HG03571 (cell line): ENCODE data around the gene VEZF1.

Source experiments
- ATAC-seq: cut with Tn5 transposase; IDR thresholded peaks from one replicate; pipeline ENCODE4 v1.9.1; 2021; ENCODE audit not compliant: unreplicated experiment

VEZF1 gene, protein sequence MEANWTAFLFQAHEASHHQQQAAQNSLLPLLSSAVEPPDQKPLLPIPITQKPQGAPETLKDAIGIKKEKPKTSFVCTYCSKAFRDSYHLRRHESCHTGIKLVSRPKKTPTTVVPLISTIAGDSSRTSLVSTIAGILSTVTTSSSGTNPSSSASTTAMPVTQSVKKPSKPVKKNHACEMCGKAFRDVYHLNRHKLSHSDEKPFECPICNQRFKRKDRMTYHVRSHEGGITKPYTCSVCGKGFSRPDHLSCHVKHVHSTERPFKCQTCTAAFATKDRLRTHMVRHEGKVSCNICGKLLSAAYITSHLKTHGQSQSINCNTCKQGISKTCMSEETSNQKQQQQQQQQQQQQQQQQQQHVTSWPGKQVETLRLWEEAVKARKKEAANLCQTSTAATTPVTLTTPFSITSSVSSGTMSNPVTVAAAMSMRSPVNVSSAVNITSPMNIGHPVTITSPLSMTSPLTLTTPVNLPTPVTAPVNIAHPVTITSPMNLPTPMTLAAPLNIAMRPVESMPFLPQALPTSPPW

DNA sequence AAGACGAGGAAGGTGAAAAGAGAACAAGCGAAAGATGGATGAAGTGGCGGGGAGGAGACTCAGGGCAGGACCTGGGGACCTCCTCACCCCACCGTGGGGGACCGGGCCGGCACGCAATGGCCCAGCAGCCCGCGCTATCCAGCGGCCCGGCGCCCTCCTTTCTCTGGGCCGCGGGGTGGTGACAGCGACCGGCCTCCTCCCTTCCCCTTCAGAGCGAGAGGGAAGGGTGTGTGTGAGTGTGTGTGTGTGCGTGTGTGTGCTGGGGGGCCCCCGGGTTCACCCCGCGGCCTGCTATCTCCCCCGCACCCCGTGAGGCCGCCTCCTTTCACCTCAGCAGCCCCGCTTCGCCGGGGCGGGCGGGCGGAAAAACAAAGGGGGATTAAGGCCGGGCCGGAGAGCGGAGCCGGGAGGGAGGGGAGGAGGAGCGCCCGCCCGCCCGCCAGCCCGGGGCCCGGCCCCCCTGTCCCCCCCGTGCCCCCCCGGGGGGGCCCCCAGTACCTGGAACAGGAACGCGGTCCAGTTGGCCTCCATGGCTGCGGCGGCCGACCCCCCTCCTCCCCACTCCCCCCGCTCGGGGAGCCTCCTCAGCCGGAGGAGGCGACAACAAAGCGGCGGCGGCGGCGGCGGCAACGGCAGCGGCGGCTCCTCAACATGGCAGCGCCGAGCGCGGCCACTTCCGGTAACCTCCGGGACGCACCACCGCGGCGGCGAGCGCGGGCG lies at the start of gene VEZF1:
Gene VEZF1 (minus strand): TSS at position 674 of the 720 bp plus-strand sequence. CDS start 143 bp downstream, at position 531.
- peak; percentile 56 for ATAC-seq

DNA sequence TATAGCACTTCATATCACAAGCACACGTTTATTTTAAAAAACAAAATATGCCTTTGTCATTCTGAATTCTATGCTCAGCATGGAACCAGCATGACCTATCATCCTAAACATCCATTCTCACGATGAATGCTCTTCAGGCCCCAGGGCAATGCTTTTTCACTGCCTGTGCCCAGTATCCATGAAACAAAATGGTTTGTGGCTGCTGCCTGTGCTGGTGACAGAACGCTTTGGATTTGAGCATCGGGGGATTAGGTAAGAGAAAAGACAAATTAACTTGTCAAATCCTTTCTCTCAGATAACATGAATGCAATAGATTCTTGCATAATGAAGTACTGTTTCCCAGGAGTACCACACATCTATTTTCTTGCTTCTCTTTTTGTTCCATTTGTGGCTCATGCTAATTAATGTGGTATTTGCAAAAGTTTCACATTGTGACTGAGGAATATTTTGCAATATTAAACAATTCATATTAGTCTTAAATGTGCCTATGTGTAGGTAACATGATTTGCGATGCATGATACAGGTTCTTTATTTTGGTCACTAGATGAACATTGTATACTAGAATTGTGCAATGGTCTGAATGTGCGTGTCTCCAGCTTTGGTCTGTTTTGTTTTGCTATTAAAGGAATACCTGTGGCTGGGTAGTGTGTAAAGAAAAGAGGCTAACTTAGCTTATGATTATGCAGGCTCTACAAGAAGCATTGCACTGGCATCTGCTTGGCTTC lies 44.8 kb upstream of the VEZF1 start:
- no peak for ATAC-seq

DNA sequence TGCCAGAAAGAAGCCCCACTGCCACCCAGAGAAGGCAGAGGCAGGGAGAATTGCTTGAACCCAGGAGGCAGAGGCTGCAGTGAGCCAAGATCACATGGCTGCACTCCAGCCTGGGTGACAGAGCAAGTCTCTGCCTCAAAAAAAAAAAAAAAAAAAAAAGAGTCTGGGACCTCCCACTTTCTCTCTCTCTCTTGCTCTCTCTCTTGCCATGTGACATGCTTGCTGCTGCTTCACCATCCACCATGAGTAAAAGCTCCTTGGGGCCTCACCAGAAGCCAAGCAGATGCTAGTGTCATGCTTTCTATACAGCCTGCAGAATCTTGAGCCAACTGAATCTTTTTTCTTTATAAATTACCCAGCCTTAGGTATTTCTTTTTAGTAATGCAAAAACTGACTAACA lies 40.5 kb upstream of the VEZF1 start:
- ATAC-seq, result no peak

DNA sequence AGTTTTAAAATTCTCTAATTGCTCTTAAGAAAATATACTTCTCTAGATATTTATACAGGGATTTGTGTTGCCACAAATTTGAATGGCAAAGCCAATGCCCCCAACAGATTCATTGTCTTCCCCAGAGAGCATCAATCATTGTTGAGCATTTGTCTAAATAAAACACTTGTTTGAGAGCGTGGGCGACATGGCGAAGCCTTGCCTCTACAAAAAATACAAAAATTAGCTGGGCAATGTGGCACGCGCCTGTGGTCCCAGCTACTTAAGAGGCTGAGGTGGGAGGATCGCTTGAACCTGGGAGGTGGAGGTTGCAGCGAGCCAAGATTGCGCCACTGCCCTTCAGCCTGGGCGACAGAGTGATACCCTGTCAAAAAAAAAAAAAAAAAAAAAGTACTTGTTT lies 32.3 kb upstream of the VEZF1 start:
- ATAC-seq, result no peak

DNA sequence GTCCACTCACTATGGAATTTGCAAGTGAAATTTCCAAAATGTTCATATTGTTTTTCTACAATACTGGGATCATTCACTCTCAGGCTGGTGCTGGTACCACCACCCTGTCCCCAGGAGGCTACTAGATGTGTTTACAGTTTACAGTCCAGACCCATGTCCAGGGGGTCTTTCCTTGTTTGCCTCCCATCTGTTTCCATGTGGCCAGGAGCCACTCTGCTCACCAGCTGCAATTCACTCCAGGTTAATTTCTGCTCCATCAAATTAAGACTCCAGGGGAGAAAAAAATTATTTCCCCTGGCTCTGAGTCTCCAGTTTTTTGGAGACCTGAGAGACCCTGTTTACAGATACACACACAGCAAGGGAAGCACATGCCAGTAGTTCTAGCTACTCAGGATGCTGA lies 31.5 kb upstream of the VEZF1 start:
- no peak for ATAC-seq

DNA sequence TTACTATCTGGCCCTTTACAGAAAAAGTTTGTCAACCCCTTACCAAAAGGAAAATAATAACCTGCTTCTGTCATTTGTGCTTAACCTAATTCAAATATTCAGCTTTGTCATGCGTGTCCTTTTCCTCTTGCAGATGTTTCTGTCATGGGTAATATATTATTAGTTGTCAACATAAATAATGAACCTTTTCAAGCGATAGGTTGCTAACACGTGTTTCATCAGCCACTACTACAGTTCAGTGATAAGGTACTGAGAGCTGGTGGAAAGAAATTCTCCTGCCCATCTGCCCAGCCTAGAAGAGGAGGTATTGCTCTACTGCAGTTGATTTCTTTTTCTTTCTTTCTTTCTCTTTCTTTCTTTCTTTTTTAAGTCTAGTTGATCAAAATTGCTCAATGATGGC lies 31.0 kb upstream of the VEZF1 start:
- ATAC-seq, result no peak

DNA sequence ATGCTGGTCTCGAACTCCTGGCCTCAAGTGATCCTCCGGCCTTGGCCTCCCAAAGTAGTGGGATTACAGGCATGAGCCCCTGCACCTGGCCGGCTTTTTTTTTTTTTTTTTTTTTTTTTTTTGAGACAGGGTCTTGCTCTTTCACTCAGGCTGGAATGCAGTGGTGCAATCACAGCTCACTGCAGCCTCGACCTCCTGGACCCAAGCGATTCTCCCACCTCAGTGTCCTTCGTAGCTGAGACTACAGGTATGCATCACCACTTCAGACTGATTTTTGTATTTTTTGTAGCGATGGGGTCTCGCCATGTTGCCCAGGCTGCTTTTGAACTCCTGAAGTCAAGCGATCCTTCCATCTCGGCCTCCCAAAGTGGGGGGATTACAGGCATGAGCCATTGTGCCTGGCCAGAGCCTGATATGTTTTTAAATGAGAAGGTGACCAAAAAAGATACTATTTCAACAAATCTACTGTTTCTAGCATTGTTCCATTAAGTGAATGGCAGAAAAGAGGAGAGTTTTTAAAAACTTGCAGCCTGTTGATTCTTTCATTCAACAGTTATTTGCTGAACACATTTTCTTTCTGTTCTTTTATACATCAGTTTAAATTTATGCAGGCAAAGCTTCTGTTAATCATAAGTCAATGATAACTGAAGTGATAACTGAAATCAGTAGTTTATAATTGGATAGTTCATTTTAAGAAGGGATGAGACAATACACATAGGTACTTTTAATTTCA lies 22.2 kb upstream of the VEZF1 start:
- no peak for ATAC-seq

DNA sequence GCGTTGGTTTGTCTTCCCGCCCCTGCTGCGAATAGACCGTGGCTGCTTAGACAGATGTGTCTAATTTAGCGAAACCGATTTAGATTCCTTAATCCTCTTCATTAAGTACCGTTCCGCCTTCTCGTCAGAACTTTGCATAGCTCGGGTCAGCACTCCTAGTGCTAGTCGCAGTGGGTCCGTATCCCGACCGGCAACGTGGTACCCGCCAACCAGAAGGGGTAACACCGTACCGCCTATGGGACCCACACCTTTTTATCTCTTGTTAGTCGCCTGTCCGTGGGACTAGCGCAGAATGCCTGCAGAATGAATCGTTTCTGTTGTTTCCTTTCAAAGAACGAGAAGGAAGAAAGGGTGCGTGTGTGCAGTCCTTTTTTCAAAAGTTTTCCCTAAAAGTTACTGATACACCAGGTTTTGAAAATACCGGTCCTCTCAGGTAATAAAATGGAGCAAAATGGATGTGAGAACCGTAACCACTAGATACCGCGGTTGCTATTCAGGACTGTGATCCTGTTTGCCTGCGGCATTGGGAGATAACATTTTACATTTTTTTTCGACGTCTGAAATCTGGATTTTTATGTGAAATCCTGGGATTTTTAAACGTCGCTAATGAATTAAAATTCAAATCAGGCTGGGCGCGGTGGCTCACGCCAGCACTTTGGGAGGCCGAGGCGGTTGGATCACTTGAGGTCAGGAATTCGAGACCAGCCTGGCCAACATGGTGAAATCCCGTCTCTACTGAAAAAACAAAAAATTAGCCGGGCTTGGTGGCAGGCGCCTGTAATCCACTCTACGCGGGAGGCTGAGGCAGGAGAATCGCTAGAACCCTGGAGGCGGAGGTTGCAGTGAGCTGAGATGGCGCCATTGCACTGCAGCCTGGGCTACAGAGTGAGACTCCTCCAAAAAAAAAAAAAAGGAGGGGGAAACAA lies 20.0 kb upstream of the VEZF1 start:
- ATAC-seq, result peak; percentile 24

DNA sequence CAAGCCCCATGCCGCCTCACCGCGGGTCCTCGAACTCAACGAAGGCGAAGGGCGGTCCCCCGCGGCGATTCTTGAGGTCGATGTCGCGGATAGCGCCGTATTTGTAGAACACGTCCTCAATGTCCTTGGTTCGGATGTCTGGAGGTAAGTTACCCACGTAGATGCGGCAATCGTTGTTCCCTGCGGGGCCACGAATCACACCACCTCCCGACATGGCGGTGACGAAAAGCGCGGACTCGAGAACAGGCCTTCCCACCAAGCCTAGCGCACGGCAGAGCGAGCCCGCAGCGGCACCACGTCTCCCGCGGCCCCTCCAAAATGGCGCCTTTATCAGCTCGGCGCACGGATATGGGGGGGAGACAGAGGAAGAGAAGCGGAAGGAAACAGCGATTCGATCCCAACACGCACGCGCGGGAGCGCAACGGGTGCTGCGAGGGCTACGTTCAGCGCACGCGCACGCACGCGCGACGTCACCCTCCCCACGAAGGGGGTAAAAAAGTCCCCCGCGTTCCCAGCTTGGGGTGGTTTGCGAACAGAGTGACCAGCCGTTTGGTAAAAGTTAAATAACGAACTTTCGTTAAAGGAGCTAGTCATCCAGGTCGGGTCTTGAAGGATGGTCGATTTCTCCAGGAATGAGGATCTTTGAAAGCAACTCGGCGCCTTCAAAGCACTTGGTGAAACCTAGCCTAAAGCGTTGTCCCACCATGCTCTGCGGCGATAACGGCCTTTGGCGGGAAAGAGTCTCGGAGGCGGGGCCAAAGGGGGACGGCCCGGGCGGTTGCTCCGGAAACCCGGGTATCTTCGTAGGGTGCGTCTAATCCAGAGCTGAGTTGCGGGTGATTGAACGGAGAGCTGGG lies 19.1 kb upstream of the VEZF1 start, which contains the start of gene SRSF1:
Gene SRSF1 (minus strand): TSS at position 323 of the 857 bp plus-strand sequence. CDS start 109 bp downstream, at position 214.
- peak; percentile 91 for ATAC-seq

DNA sequence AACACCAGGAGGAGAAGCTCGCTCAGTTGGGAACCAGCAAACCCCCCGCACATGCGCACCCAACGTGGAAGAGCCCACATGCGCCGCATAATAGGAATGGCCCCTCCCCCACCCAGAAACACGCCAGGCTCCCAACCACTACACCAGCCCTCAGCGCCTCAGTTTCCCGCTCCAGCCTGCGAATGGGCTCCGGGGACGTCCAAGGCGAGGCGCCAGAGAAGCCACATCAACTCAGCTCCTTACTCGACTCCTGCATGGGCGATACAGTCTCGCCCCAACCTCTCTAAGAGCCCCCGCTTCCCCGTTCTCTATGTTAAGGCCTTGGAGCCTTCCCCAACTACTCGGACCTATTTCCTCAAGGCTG lies 18.5 kb upstream of the VEZF1 start:
- ATAC-seq, result peak; percentile 10

DNA sequence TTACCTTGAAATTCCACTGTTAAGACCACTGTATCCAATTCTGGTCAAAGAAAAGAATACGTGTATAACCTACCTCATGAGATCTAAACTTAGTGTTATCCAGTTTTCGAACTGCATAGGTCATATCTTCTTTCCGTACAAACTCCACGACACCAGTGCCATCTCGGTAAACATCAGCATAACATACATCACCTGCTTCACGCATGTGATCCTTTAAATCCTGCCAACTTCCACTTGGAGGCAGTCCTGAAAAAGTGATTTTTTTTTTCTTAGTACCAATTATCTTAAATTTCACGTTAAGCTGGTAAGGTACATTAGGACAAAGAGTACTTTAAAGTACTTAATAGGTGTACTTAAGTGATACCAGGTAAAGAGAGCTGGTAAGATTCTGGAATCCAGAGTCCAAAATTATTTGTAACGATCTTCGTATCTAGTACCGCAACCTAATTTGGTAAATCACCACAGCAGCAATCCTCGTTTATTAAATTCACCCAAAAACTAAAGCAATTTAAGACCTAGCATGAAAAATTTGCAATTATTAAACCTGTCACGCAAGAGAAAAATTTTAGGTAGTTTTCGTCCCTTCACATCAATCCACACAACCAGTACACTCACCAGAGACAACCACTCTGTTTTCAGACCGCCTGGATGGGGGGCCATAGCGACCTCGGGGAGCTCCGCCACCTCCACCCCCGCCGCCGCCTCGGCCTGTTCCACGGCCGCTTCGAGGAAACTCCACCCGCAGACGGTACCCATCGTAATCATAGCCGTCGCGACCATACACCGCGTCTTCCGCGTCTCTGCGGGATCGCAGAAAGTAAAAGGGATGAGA lies 17.9 kb upstream of the VEZF1 start:
- ATAC-seq, result peak; percentile 2

DNA sequence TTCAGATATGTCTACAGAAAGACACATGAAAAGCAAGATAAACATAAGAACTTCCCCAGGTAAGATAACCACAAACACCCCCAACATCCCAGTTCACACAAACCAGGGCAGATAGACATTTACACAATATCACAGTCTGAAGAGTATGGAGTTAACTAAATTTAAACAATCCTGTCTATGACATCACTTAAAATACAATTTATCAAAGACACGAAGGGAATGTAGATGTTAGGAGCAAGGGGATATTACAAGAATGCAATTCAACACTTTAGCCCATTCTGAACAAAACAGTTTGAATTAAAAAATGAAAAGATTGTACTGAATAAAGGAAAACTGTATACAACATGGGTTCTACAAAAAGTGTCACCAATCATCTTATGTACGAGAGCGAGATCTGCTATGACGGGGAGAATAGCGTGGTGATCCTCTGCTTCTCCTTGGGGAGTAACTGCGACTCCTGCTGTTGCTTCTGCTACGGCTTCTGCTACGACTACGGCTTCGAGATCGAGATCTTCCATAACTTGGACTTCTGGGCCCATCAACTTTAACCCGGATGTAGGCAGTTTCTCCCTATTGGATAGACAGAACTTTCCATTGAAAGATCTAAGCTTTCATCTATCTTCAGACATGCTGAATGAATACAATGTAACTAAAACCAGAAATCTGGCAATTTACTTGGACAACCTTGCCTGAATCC lies 17.1 kb upstream of the VEZF1 start:
- no peak for ATAC-seq

DNA sequence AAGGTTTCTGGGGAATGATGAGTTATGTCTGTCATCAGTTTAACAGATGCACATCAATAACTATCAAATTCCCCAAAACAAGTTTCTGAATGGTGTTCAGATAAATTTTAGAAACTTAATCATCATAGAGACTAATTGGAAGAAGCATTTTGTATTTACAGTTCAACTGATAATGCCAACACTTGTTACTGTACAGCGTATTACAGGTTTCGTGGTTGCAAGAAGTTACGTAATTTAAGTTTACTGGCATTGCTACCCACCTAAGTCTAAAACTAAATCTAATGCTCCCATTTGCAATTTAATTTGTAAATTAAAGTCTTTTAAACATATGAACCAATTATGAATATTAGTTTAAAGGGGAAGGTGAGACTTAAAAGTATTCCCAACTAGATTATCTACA lies 16.0 kb upstream of the VEZF1 start:
- ATAC-seq, result no peak

DNA sequence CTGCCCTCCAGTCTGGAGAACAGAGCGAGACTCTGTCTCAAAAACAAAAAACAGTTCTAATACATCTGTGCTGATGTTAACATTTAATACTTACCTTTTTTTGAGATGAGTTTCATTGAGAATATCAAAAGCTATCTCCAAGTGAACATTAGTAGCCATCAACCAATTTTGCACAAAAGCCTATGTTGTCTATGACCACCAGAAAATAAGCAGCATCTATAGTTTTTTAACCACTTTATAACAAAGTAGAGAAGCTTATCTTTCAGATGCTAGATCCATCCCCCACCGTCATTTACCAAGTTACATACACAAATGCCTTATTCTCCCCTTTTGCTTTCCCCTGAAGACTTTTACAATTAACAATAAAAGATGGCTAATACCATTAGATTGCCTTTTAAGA lies 14.9 kb upstream of the VEZF1 start:
- ATAC-seq, result no peak

DNA sequence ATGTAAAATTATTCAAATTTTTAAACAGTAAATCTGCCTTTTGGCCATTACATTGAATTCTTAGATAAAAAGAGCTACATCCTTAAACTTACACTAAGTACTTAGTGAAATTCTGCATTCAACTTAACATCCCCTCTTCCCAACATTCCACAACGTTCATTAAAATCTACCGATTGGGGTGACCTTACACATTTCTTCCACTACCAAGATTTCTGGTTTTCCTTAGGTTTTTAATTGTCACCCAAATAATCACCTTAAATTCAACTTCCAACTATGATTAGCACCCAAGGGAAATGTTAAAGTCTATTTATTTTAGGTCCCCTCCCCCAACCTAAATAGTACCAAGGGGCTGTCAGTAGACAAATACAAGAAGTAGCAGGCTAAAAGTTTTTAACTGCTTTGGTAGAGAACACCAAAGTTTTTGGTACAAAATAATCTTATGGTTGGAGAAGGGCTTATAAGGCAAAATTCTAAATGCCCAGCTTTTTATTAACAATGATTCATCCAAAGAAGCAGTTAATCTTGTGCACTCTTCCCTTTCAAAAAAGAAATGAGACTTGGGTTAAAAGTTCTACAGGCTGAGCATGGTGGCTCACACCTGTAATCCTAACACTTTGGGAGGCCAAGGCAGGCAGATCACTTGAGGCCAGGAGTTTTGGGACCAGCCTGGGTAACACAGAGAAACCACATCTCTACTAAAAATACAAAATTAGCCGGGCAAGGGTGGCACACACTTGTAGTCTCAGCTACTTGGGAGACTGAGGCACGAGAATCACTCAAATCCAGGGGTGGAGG lies 14.3 kb upstream of the VEZF1 start:
- no peak for ATAC-seq

DNA sequence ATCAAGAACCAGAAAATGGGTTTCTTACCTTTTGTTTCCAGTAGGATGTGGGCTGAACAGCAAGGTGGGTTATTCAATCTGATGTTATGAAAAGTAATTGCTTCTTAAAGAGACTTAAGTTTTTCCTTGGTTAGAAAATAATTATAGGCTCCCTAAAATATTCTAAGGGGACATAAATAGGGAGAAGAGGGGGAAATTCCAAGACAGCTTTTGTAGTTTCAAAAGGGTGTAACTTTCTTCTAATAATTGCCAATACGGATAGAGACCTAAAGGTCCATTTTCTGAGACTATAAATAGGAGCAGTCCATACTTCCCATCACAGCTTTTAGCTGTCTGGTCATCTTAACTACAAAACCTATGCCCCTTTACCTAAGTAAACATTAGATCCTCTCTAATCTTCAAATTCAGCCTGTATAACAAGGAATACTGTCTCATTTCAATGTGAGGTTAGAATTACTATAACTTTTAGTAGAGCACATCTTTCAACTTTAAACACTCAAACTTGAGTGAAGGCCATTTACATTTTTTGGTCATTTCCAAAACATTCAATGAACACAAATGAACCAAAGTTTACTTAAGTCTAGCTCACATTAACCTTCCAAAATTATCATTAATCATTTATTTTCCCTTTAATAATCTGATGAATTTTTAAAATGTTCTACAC lies 13.5 kb upstream of the VEZF1 start:
- ATAC-seq, result no peak
